Hepatocyte (in vitro differentiated cells): ENCODE results near the gene NDUFB3.

Experiments used
- EZH2 ChIP-seq: fragments of 200-600 bp; sonication (generic); IDR thresholded peaks from 2 replicates; pipeline ENCODE4 v1.6.1; 2016; ENCODE audit warnings: antibody characterized with exemption, mild to moderate bottlenecking, borderline replicate concordance
- TF ChIP-seq, protein P1 (sequence below): fragments of 200-600 bp; sonication (generic); IDR thresholded peaks from 2 replicates; pipeline ENCODE4 v1.5.1; 2016; ENCODE audit warnings: antibody characterized with exemption, mild to moderate bottlenecking; ENCODE audit not compliant: poor library complexity

DNA sequence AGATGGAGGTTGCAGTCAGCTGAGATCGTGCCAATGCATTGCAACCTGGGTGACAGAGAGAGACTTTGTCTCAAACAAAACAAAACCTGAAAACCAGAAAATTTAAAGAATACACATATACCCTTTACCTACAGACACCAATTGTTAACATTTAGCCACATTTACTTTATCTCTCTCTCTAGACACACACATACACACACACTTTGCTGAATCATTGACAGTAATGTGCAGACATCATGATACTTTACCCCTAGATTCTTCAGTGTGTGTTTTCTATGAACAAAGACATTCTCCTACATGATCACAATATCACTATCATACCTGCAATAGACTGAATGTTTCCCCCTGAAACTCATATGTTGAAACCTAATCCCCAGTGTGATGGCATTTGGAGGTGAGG is 34.0 kb downstream of the NDUFB3 start:
- TF ChIP-seq EZH2, result no peak
- TF ChIP-seq, protein P1, sequence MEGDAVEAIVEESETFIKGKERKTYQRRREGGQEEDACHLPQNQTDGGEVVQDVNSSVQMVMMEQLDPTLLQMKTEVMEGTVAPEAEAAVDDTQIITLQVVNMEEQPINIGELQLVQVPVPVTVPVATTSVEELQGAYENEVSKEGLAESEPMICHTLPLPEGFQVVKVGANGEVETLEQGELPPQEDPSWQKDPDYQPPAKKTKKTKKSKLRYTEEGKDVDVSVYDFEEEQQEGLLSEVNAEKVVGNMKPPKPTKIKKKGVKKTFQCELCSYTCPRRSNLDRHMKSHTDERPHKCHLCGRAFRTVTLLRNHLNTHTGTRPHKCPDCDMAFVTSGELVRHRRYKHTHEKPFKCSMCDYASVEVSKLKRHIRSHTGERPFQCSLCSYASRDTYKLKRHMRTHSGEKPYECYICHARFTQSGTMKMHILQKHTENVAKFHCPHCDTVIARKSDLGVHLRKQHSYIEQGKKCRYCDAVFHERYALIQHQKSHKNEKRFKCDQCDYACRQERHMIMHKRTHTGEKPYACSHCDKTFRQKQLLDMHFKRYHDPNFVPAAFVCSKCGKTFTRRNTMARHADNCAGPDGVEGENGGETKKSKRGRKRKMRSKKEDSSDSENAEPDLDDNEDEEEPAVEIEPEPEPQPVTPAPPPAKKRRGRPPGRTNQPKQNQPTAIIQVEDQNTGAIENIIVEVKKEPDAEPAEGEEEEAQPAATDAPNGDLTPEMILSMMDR, result no peak
